IMR-90 (cell line): Measurements from ENCODE around the gene SPEF2. TPM values are rescaled to one million over a fixed set of nuclear protein-coding genes. Genes with fewer than 3 reads are reported as not detected.

Experiments
- ATAC-seq: fragments of 200-7000 bp; cut with Tn5 transposase; 2 replicates; pipeline ENCODE4 v1.9.1; 2020; ENCODE audit warnings: low read depth, mild to moderate bottlenecking, moderate library complexity
- BruUV-seq: library from RNA; stranded (reverse); fragments of 400-500 nt; replicated peaks from 2 replicates; lab custom pipeline; 2021; lab: Mats Ljungman, UMichigan
- CTCF ChIA-PET: fragments of 300-600 bp; formaldehyde crosslinking; extraction: SDS; loops from one replicate; lab custom pipeline; 2021; ENCODE audit warnings: antibody characterized with exemption; lab: Yijun Ruan, JAX
- POLR2A ChIA-PET: fragments of 300-600 bp; sonication (Branson Sonifier 250); formaldehyde crosslinking; loops from one replicate; lab custom pipeline; 2022; ENCODE audit warnings: antibody characterized with exemption; ENCODE audit not compliant: unreplicated experiment; lab: Charles Lee
- DNase-seq: peaks from one replicate; pipeline ENCODE4 v3.0.0; 2013
- H2AFZ ChIP-seq: replicated peaks from 2 replicates; pipeline ENCODE3; 2013; ENCODE audit warnings: low read length, mild to moderate bottlenecking; ENCODE audit not compliant: poor library complexity
- H2AK5ac ChIP-seq: 2 replicates; pipeline ENCODE4 v1.6.1; 2013; ENCODE audit warnings: low read depth, low read length, inconsistent platforms
- H2AK9ac ChIP-seq: replicated peaks from 2 replicates; pipeline ENCODE3; 2013; ENCODE audit warnings: mild to moderate bottlenecking, low read depth, low read length, moderate library complexity; ENCODE audit not compliant: poor library complexity
- H2BK120ac ChIP-seq: 2 replicates; pipeline ENCODE4 v1.6.1; 2013; ENCODE audit warnings: low read depth, low read length, inconsistent platforms
- H2BK15ac ChIP-seq: 3 replicates; pipeline ENCODE4 v1.6.1; 2013; ENCODE audit warnings: low read depth, low read length, inconsistent platforms
- H2BK20ac ChIP-seq: 2 replicates; pipeline ENCODE4 v1.6.1; 2013; ENCODE audit warnings: low read depth, mild to moderate bottlenecking, inconsistent platforms, low read length, moderate library complexity
- H2BK5ac ChIP-seq: 2 replicates; pipeline ENCODE4 v1.6.1; 2013; ENCODE audit warnings: mild to moderate bottlenecking, low read depth, low read length, inconsistent platforms; ENCODE audit not compliant: poor library complexity, severe bottlenecking
- H3K14ac ChIP-seq: replicated peaks from 2 replicates; pipeline ENCODE4 v1.6.1; 2013; ENCODE audit warnings: low read depth, low read length, inconsistent platforms
- H3K18ac ChIP-seq: 2 replicates; pipeline ENCODE4 v1.6.1; 2013; ENCODE audit warnings: low read depth, low read length, control low read depth
- H3K23ac ChIP-seq: 2 replicates; pipeline ENCODE4 v1.6.1; 2013; ENCODE audit warnings: low read depth, low read length, inconsistent platforms
- H3K27ac ChIP-seq: 2 replicates; pipeline ENCODE4 v1.5.1; 2013; ENCODE audit warnings: mild to moderate bottlenecking, control low read depth, low read length; ENCODE audit not compliant: insufficient read depth
- H3K27me3 ChIP-seq: 2 replicates; pipeline ENCODE4 v1.6.1; 2013; ENCODE audit warnings: low read length; ENCODE audit not compliant: control insufficient read depth, insufficient read depth
- H3K36me3 ChIP-seq: 2 replicates; pipeline ENCODE4 v1.6.1; 2013; ENCODE audit warnings: low read length, mixed read lengths; ENCODE audit not compliant: control insufficient read depth, insufficient read depth
- H3K4ac ChIP-seq: 2 replicates; pipeline ENCODE4 v1.6.1; 2013; ENCODE audit warnings: low read depth, low read length, inconsistent platforms
- H3K4me1 ChIP-seq: 2 replicates; pipeline ENCODE4 v1.6.1; 2013; ENCODE audit warnings: low read length, mixed read lengths; ENCODE audit not compliant: control insufficient read depth, insufficient read depth
- H3K4me2 ChIP-seq: 2 replicates; pipeline ENCODE4 v1.6.1; 2013; ENCODE audit warnings: low read depth, mild to moderate bottlenecking, control low read depth, low read length, moderate library complexity
- H3K4me3 ChIP-seq: 2 replicates; pipeline ENCODE4 v1.5.1; 2013; ENCODE audit warnings: low read depth, mild to moderate bottlenecking, control low read depth, low read length, moderate library complexity; ENCODE audit not compliant: insufficient read depth
- H3K56ac ChIP-seq: 2 replicates; pipeline ENCODE4 v1.6.1; 2013; ENCODE audit warnings: low read length, inconsistent platforms; ENCODE audit not compliant: insufficient read depth; ENCODE audit errors: extremely low read depth
- H3K79me1 ChIP-seq, 2 experiments: 2 replicates each; pipeline ENCODE4 v1.6.1; 2013; ENCODE audit warnings: low read length in 2 of 2, inconsistent platforms in 1 of 2, low read depth in 1 of 2
- H3K9ac ChIP-seq: 2 replicates; pipeline ENCODE4 v1.6.1; 2013; ENCODE audit warnings: low read depth, low read length, control low read depth
- H3K9me1 ChIP-seq: 2 replicates; pipeline ENCODE4 v1.6.1; 2013; ENCODE audit warnings: low read length, inconsistent platforms; ENCODE audit not compliant: insufficient read depth
- H3K9me3 ChIP-seq: 2 replicates; pipeline ENCODE4 v1.6.1; 2013; ENCODE audit warnings: low read length; ENCODE audit not compliant: control insufficient read depth, insufficient read depth
- H4K20me1 ChIP-seq: 2 replicates; pipeline ENCODE4 v1.6.1; 2013; ENCODE audit warnings: low read length, inconsistent platforms; ENCODE audit not compliant: insufficient read depth
- H4K5ac ChIP-seq: 2 replicates; pipeline ENCODE4 v1.6.1; 2013; ENCODE audit warnings: mild to moderate bottlenecking, low read depth, low read length, control low read depth
- H4K8ac ChIP-seq, 2 experiments: 2 replicates each; pipeline ENCODE4 v1.6.1; 2013; ENCODE audit warnings: low read depth in 2 of 2, low read length in 2 of 2, control low read depth in 1 of 2, inconsistent platforms in 1 of 2
- H4K91ac ChIP-seq: 2 replicates; pipeline ENCODE4 v1.6.1; 2013; ENCODE audit warnings: low read depth, low read length, inconsistent platforms; ENCODE audit not compliant: insufficient read depth
- MAZ ChIP-seq: IDR thresholded peaks from 2 replicates; pipeline ENCODE4 v1.6.1; 2012; ENCODE audit warnings: low read depth, mild to moderate bottlenecking, low read length, improper control_type of control experiment, moderate library complexity, borderline replicate concordance
- NFE2L2 ChIP-seq: fragments of 150-350 bp; IDR thresholded peaks from 2 replicates; pipeline ENCODE4 v1.6.1; 2016; ENCODE audit warnings: low read depth, mild to moderate bottlenecking, low read length
- RCOR1 ChIP-seq: IDR thresholded peaks from 2 replicates; pipeline ENCODE4 v1.6.1; 2012; ENCODE audit warnings: mild to moderate bottlenecking, low read length, improper control_type of control experiment; ENCODE audit not compliant: insufficient replicate concordance
- WGBS, 2 experiments: methylation state at CpG; one replicate each; pipeline versions ENCODE4 v1.1.5 to v1.1.7; 2013; ENCODE audit warnings: missing lambda C conversion rate in 2 of 2; ENCODE audit not compliant: insufficient read length in 1 of 2; ENCODE audit errors: extremely low coverage in 2 of 2; 5-methylcytosine and 5-hydroxymethylcytosine counted together
- dilution Hi-C: fragments of 300-500 bp; cut with HindIII; formaldehyde crosslinking; loops from one replicate; pipeline ENCODE4 v1.14.3; 2018; ENCODE audit warnings: low sequenced_read_pairs; ENCODE audit not compliant: unreplicated experiment
- in situ Hi-C: fragments of 300-500 bp; cut with MboI; formaldehyde crosslinking; loops from 3 replicates; pipeline ENCODE4 v1.14.3; 2019; ENCODE audit warnings: low sequenced_read_pairs, inconsistent platforms, mixed read lengths
- intact Hi-C: fragments of 100-400 bp; cut with micrococcal nuclease; formaldehyde crosslinking; loops from 2 replicates; pipeline ENCODE4 v1.10.0; 2022
- polyA plus RNA-seq, 3 experiments: library from polyadenylated mRNA; depleted of rRNA; stranded (reverse); fragments of >200 nt; gene quantifications; 2 replicates each; pipeline ENCODE4 v1.2.3, GENCODE V29; 2012; ENCODE audit warnings: low replicate concordance in 1 of 3
- total RNA-seq: library from RNA; depleted of rRNA; stranded (reverse); fragments of >200 nt; gene quantifications from 2 replicates; pipeline ENCODE4 v1.2.3, GENCODE V29; 2012

The SPEF2 gene
- total and polyA plus RNA-seq, 2 of the 4 experiments (the other 2 are of a cell fraction): 1.7 to 2.3 TPM

DNA sequence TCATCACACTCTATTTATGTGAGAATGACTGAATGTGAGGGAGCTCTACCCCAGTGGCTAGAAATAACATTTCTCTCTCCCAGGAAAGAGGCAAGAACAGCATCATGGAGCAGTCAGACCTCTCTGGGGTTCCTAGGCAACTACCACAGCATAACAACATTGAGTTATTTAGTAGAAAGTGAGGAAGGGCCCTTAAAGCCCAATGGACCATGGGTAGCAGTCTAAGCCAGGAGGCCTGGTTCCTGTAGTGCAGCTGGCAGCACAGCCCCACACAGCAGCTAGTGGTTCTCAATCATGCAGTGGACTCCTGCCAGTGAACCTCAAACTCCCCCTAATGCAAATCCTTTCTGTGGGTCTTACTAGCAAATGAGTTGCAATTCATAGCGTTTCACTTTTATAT is 55.3 kb downstream of the SPEF2 start:
- dilution Hi-C loops: no loop called here
- Histone ChIP-seq H2AFZ (no peak overlapping the region), H4K8ac (no peak overlapping the region; a peak in 1 of 4 replicates), H3K4me1 (no peaks in the 10 kb centered on the region), H2BK20ac (0 out of 2 replicates have a peak overlapping the region, but pooled peaks have one; percentile 16), H3K27me3 (no peaks in the 10 kb centered on the region), H2BK15ac (no peak overlapping the region), H3K4ac (no peak overlapping the region), H4K5ac (no peak overlapping the region), H2AK5ac (no peak overlapping the region), H3K9ac (no peak overlapping the region), H3K56ac (no peak overlapping the region), H3K9me3 (no peaks in the 10 kb centered on the region), H3K36me3 (no peaks in the 10 kb centered on the region), H3K27ac (no peak overlapping the region), H4K91ac (no peak overlapping the region), H3K79me1 (no peaks in the 10 kb centered on the region), H3K4me3 (no peak overlapping the region), H2BK120ac (no peak overlapping the region), H3K18ac (no peak overlapping the region), H2BK5ac (no peak overlapping the region), H2AK9ac (peak overlapping the region; percentile 51), H3K23ac (no peak overlapping the region), H4K20me1 (no peaks in the 10 kb centered on the region), H3K14ac (no peak overlapping the region), H3K4me2 (no peak overlapping the region), H3K9me1 (no peaks in the 10 kb centered on the region; the same call in 1 of the 2 replicates)
- intact Hi-C loops: no loop called here
- no TSS peak for BruUV-seq
- DNase-seq: no peak
- no peak for TF ChIP-seq RCOR1
- TF ChIP-seq NFE2L2: no peak
- TF ChIP-seq MAZ: no peak
- ATAC-seq: no peak
- in situ Hi-C loops: no loop called here
- ChIA-PET POLR2A (no interaction called here), CTCF (interaction anchor here (0.5 kb wide), 1 partner anchor 1536 kb away, joined by 3 read pairs; no protein-coding TSS in a partner anchor)
- WGBS, 2 experiments: no CpG with 5 or more reads among the region's 1 CpG
